Neural progenitor cell (in vitro differentiated cells): ENCODE measurements around the gene ZNF835.

Source experiments
- EZH2 ChIP-seq: fragments of 200-600 bp; sonication (generic); IDR thresholded peaks from 2 replicates; pipeline ENCODE4 v1.6.1; 2017; ENCODE audit warnings: antibody characterized with exemption, mild to moderate bottlenecking, moderate library complexity
- TF ChIP-seq, protein P1 (sequence below): fragments of 200-600 bp; sonication (generic); IDR thresholded peaks from 2 replicates; pipeline ENCODE4 v1.5.1; 2017; ENCODE audit warnings: antibody characterized with exemption, mild to moderate bottlenecking

- TF ChIP-seq EZH2 = no peak
- TF ChIP-seq, protein P1, sequence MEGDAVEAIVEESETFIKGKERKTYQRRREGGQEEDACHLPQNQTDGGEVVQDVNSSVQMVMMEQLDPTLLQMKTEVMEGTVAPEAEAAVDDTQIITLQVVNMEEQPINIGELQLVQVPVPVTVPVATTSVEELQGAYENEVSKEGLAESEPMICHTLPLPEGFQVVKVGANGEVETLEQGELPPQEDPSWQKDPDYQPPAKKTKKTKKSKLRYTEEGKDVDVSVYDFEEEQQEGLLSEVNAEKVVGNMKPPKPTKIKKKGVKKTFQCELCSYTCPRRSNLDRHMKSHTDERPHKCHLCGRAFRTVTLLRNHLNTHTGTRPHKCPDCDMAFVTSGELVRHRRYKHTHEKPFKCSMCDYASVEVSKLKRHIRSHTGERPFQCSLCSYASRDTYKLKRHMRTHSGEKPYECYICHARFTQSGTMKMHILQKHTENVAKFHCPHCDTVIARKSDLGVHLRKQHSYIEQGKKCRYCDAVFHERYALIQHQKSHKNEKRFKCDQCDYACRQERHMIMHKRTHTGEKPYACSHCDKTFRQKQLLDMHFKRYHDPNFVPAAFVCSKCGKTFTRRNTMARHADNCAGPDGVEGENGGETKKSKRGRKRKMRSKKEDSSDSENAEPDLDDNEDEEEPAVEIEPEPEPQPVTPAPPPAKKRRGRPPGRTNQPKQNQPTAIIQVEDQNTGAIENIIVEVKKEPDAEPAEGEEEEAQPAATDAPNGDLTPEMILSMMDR = no peak
Observed at GRCh38 chr19:56701895-56702294, 30.3 kb upstream of the ZNF835 start.
